Suprapubic skin (tissue), 4 donors: ENCODE data around the gene MEF2B.

ENCODE experiments used
- EP300 ChIP-seq: sonication (generic); formaldehyde crosslinking; IDR thresholded peaks from one replicate; pipeline ENCODE4 v1.6.1; 2017; ENCODE audit warnings: antibody characterized with exemption
- POLR2AphosphoS5 ChIP-seq, 3 donors: sonication (generic); formaldehyde crosslinking; IDR thresholded peaks; one replicate each; pipeline ENCODE4 v1.6.1; 2017; ENCODE audit warnings: antibody characterized with exemption in 3 of 3
- TF ChIP-seq, protein P1 (sequence below), 2 donors: fragments of 200-600 bp in 1 of 2; fragments of 450-650 bp in 1 of 2; sonication (generic) in 1 of 2; IDR thresholded peaks; one replicate each; pipeline ENCODE4 v1.5.1; 2016 to 2019; ENCODE audit warnings: antibody characterized with exemption in 2 of 2, mild to moderate bottlenecking in 1 of 2, moderate library complexity in 1 of 2

- no peak for TF ChIP-seq EP300
- TF ChIP-seq, protein P1, sequence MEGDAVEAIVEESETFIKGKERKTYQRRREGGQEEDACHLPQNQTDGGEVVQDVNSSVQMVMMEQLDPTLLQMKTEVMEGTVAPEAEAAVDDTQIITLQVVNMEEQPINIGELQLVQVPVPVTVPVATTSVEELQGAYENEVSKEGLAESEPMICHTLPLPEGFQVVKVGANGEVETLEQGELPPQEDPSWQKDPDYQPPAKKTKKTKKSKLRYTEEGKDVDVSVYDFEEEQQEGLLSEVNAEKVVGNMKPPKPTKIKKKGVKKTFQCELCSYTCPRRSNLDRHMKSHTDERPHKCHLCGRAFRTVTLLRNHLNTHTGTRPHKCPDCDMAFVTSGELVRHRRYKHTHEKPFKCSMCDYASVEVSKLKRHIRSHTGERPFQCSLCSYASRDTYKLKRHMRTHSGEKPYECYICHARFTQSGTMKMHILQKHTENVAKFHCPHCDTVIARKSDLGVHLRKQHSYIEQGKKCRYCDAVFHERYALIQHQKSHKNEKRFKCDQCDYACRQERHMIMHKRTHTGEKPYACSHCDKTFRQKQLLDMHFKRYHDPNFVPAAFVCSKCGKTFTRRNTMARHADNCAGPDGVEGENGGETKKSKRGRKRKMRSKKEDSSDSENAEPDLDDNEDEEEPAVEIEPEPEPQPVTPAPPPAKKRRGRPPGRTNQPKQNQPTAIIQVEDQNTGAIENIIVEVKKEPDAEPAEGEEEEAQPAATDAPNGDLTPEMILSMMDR (IDR thresholded peaks at IDR 0.05) = no peak
- TF ChIP-seq POLR2AphosphoS5 (IDR thresholded peaks at IDR 0.05) = no peak
Measured at GRCh38 chr19:19113040-19113626, 56.9 kb downstream of the MEF2B start.
